NCI-H146 treated with DMSO at 0.1 percent for 48 hours (cell line): ENCODE data around the gene UBE2R2.
A peak's percentile ranks its signal among the peaks of the same experiment; 100 is the strongest.
"Not testable (repeated sequence)": the region's sequence is repeated elsewhere in the genome, so short reads cannot be mapped to it uniquely, and the experiment has no call there.

ENCODE experiments used
- DNase-seq: peaks from one replicate; lab custom pipeline; 2025; ENCODE audit not compliant: unreplicated experiment; lab: John Stamatoyannopoulos, UW

UBE2R2 gene

GRCh38 chr9:33798545-33798944, 18.4 kb upstream of the UBE2R2 start:
- DNase-seq: no peak

- DNase-seq: no peak
These were observed 16.8 kb upstream of the UBE2R2 start for GRCh38 chr9:33799928-33800704.

GRCh38 chr9:33800886-33801285, 16.1 kb upstream of the UBE2R2 start:
- no peak for DNase-seq

GRCh38 chr9:33801943-33802500, 14.9 kb upstream of the UBE2R2 start:
- not testable (repeated sequence) for DNase-seq

- DNase-seq: not testable (repeated sequence)
These were observed 12.8 kb upstream of the UBE2R2 start for GRCh38 chr9:33804196-33804595.

- DNase-seq: peak; percentile 59
These were observed 9.8 kb upstream of the UBE2R2 start for GRCh38 chr9:33807156-33807555.

- DNase-seq: not testable (repeated sequence)
These were observed 8.0 kb upstream of the UBE2R2 start for GRCh38 chr9:33808979-33809322.

GRCh38 chr9:33809506-33809905, 7.5 kb upstream of the UBE2R2 start:
- DNase-seq: no peak

- DNase-seq: peak; percentile 33
These were observed 3.0 kb upstream of the UBE2R2 start for GRCh38 chr9:33813712-33814641.

- no peak for DNase-seq
These were observed 1.2 kb upstream of the UBE2R2 start for GRCh38 chr9:33815781-33816180.

GRCh38 chr9:33817327-33818166, 587 bp downstream of the UBE2R2 start:
- DNase-seq: peak; percentile 65

GRCh38 chr9:33818167-33818846, 1.3 kb downstream of the UBE2R2 start:
- DNase-seq: no peak

- no peak for DNase-seq
These were observed 2.0 kb downstream of the UBE2R2 start for GRCh38 chr9:33818847-33819500.

- DNase-seq: no peak
These were observed 3.3 kb downstream of the UBE2R2 start for GRCh38 chr9:33820231-33820745.

GRCh38 chr9:33823801-33824200, 6.8 kb downstream of the UBE2R2 start:
- no peak for DNase-seq

GRCh38 chr9:33827285-33827684, 10.3 kb downstream of the UBE2R2 start:
- DNase-seq: not testable (repeated sequence)

- not testable (repeated sequence) for DNase-seq
These were observed 12.8 kb downstream of the UBE2R2 start for GRCh38 chr9:33829641-33830230.

- DNase-seq: no peak
These were observed 18.8 kb downstream of the UBE2R2 start for GRCh38 chr9:33835625-33836260.

- DNase-seq: not testable (repeated sequence)
These were observed 19.3 kb downstream of the UBE2R2 start for GRCh38 chr9:33836261-33836660.
